ENCODE data around the gene MAD1L1.
A peak's percentile ranks its signal among the peaks of the same experiment; 100 is the strongest.
"Not testable (repeated sequence)": the region's sequence is repeated elsewhere in the genome, so short reads cannot be mapped to it uniquely, and the experiment has no call there.

The MAD1L1 gene

GRCh38 chr7:1844336-1844950 lies 388.3 kb downstream of the MAD1L1 start:
- no peaks in the 10 kb centered on the region for H3K9me3 ChIP-seq
- H3K27me3 ChIP-seq = no peaks in the 10 kb centered on the region
- H3K4me3 ChIP-seq (ENCODE audit: low read depth, low read length) = no peak overlapping the region
- no peaks in the 10 kb centered on the region for H3K36me3 ChIP-seq
- peaks cover 8% of the 10 kb centered on the region for H3K4me1 ChIP-seq
- TF ChIP-seq, protein P1, sequence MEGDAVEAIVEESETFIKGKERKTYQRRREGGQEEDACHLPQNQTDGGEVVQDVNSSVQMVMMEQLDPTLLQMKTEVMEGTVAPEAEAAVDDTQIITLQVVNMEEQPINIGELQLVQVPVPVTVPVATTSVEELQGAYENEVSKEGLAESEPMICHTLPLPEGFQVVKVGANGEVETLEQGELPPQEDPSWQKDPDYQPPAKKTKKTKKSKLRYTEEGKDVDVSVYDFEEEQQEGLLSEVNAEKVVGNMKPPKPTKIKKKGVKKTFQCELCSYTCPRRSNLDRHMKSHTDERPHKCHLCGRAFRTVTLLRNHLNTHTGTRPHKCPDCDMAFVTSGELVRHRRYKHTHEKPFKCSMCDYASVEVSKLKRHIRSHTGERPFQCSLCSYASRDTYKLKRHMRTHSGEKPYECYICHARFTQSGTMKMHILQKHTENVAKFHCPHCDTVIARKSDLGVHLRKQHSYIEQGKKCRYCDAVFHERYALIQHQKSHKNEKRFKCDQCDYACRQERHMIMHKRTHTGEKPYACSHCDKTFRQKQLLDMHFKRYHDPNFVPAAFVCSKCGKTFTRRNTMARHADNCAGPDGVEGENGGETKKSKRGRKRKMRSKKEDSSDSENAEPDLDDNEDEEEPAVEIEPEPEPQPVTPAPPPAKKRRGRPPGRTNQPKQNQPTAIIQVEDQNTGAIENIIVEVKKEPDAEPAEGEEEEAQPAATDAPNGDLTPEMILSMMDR (IDR thresholded peaks at IDR 0.05; ENCODE audit: low read depth, low read length) = 0 out of 2 replicates have a peak, but pooled peaks have one; percentile 14
- peak; percentile 23 for DNase-seq

- Histone ChIP-seq H3K4me3 (ENCODE audit: low read depth, low read length) (no peak overlapping the region), H3K9me3 (no peaks in the 10 kb centered on the region)
- peak; percentile 11 for DNase-seq
These were observed 388.8 kb downstream of the MAD1L1 start for GRCh38 chr7:1843921-1844335.

DNA sequence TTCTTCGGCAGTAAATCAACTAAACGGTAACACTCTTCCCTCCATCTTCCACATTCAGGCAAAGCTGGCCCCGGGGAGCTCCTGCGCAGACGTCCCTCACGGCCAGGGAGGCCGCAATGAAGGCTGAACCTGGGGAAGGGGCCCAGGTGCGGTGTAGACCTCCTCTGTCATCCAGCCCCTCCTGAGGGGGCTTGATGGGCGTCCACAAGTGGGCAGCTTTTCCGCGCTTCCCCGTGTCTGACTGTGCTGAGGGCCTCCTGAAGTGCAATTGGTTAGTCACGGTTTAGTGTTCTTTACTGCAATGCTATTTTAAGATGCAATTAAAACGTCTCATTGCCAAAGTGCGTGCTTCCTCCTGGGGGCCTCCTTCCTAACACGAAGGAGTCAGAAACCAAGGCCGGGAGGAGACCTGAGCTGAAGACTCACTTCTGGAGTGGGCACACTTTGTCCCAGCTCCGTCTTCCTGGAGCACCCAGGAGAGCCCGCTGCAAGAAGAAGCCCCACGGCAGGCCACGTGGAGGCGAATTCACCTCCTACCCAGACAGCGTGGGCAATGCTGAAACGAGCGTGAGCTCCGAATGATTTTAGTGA lies 389.4 kb downstream of the MAD1L1 start:
- H3K36me3 ChIP-seq = no peaks in the 10 kb centered on the region
- H3K27me3 ChIP-seq = no peaks in the 10 kb centered on the region
- TF ChIP-seq, protein P1 (IDR thresholded peaks at IDR 0.05; ENCODE audit: low read depth, low read length) = no peak
- DNase-seq = no peak
- H3K4me3 ChIP-seq (ENCODE audit: low read depth, low read length) = no peak overlapping the region
- no peaks in the 10 kb centered on the region for H3K9me3 ChIP-seq
- H3K4me1 ChIP-seq = peaks cover 8% of the 10 kb centered on the region

More at GRCh38 chr7:1843921-1844335, 388.8 kb downstream of the MAD1L1 start:
- H3K36me3 ChIP-seq = no peaks in the 10 kb centered on the region
- TF ChIP-seq, protein P1 (IDR thresholded peaks at IDR 0.05; ENCODE audit: low read depth, low read length) = no peak
- peaks cover 8% of the 10 kb centered on the region for H3K4me1 ChIP-seq
- no peaks in the 10 kb centered on the region for H3K27me3 ChIP-seq

DNA sequence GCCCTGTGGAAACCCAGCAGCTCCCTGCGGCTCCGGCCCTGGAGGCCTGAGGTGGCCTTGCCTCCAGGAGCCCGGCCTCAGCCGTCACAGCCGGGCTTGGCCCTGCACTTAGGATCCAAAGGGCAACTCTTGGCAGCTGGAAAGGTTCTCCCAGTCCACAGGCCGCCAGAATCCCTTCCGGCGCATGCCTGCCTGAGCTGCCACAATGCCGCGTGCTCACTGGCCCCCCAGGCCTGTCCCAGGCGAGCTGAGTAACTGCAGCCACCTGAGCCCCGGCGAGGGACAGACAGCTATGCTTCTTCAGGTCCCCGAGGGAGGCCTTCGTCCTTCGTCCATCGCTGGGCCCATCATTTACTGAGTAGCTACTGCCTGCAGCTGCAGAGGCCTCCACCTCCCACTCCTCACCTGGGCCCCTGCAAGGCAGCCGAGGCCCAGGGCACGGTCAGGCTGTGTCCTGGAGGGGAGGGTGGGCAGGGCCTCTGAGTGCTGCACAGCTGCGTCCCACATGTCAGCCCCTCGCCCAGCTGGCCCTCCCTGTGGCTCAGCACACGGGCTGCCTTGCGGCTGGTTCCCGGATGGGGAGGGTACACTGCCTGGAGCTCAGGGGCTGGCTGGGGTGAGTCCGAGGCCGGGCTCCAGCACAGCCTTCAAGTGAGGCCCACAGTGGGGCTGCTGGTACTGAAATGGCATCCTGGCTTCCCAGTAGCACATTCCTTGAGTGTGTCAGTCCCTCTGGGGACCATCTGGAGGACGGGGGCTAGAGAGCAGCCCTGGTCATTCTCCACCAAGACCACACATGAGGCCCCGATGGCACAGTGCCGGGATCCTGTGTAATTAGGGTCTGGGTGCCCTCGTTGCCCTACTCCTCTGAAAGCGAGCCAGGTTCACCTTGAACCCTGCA lies 390.2 kb downstream of the MAD1L1 start:
- Histone ChIP-seq H3K4me3 (ENCODE audit: low read depth, low read length) (no peak overlapping the region), H3K36me3 (no peaks in the 10 kb centered on the region), H3K9me3 (no peaks in the 10 kb centered on the region), H3K27me3 (no peaks in the 10 kb centered on the region), H3K4me1 (peaks cover 8% of the 10 kb centered on the region)
- peak; percentile 59 for DNase-seq
- TF ChIP-seq, protein P1 (IDR thresholded peaks at IDR 0.05; ENCODE audit: low read depth, low read length) = peak; percentile 19; the same call in 1 of the 2 replicates

GRCh38 chr7:1841286-1842021 lies 391.3 kb downstream of the MAD1L1 start:
- not testable (repeated sequence) for H3K4me3 ChIP-seq (ENCODE audit: low read depth, low read length); H3K4me1 ChIP-seq; H3K9me3 ChIP-seq; H3K27me3 ChIP-seq; H3K36me3 ChIP-seq
- peak; percentile 8 for DNase-seq

DNA sequence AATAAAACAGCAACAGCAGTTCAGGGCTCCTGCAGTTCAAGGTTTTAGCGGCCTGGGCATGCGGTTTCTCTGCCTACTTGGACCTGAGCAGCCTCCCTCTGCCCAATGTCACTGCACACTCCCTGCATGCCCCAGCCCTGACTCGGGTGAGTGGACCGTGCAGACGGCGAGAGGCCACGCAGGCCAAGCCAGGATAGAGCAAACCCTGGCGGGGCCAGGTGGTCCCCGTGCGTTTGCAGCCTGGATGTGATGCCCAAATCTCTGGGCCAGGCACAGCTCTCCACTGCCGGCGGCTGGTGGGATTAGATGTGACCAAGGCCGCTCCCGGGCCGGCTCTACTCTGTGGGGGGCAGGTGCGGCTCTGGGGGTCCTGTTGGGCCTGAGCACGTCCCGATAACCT lies 392.0 kb downstream of the MAD1L1 start:
- DNase-seq; H3K27me3 ChIP-seq; H3K36me3 ChIP-seq; H3K9me3 ChIP-seq; H3K4me3 ChIP-seq (ENCODE audit: low read depth, low read length); H3K4me1 ChIP-seq: not testable (repeated sequence)

All from BE2C (cell line).